Brain pericyte (primary cell): ENCODE results near the gene OSGIN1.

Source experiments
- DNase-seq: peaks from one replicate; pipeline ENCODE4 v3.0.0-alpha.2; 2012; ENCODE audit warnings: low read depth, low spot score

OSGIN1 gene

GRCh38 chr16:83925957-83926725 is 26.9 kb upstream of the OSGIN1 start:
- DNase-seq = no peak

- DNase-seq = no peak
Measured at GRCh38 chr16:83926726-83927397, 26.2 kb upstream of the OSGIN1 start.

GRCh38 chr16:83928341-83929055 is 24.5 kb upstream of the OSGIN1 start:
- DNase-seq = no peak

- DNase-seq = no peak
Measured at GRCh38 chr16:83929811-83930555, 23.1 kb upstream of the OSGIN1 start.

GRCh38 chr16:83930730-83931500 is 22.1 kb upstream of the OSGIN1 start:
- no peak for DNase-seq

GRCh38 chr16:83931556-83931955 is 21.5 kb upstream of the OSGIN1 start:
- no peak for DNase-seq

GRCh38 chr16:83932304-83932703 is 20.7 kb upstream of the OSGIN1 start:
- DNase-seq = no peak

- no peak for DNase-seq
Measured at GRCh38 chr16:83932955-83933673, 19.9 kb upstream of the OSGIN1 start.

GRCh38 chr16:83933885-83934683 is 19.0 kb upstream of the OSGIN1 start:
- DNase-seq = no peak

- no peak for DNase-seq
Measured at GRCh38 chr16:83934684-83934977, 18.4 kb upstream of the OSGIN1 start.

GRCh38 chr16:83935005-83935857 is 17.8 kb upstream of the OSGIN1 start:
- no peak for DNase-seq

GRCh38 chr16:83935858-83936255 is 17.2 kb upstream of the OSGIN1 start:
- DNase-seq = no peak

GRCh38 chr16:83936581-83937165 is 16.4 kb upstream of the OSGIN1 start:
- no peak for DNase-seq

GRCh38 chr16:83937267-83937666 is 15.8 kb upstream of the OSGIN1 start:
- no peak for DNase-seq

GRCh38 chr16:83937922-83938885 is 14.8 kb upstream of the OSGIN1 start:
- no peak for DNase-seq

GRCh38 chr16:83939266-83939855 is 13.7 kb upstream of the OSGIN1 start:
- DNase-seq = no peak

GRCh38 chr16:83940119-83940518 is 12.9 kb upstream of the OSGIN1 start:
- DNase-seq = no peak
